ENCODE measurements around the gene SLMAP.

DNA sequence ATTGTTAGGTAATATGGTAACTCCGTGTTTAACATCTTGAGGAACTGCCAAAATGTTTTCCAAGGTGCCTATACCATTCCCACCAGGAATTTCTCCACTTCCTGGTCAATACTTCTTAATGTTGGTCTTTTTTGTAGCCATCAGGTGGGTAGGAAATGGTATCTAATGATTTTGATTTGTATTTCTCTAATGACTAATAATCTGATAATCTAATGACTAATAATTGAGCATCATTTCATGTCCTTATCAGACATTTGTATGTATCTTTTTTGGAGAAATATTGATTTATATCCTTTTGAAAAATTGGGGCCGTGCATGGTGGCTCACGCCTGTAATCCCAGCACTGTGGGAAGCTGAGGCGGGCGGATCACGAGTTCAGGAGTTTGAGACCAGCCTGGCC lies 38.8 kb downstream of the SLMAP start:
- TF ChIP-seq, protein P1, sequence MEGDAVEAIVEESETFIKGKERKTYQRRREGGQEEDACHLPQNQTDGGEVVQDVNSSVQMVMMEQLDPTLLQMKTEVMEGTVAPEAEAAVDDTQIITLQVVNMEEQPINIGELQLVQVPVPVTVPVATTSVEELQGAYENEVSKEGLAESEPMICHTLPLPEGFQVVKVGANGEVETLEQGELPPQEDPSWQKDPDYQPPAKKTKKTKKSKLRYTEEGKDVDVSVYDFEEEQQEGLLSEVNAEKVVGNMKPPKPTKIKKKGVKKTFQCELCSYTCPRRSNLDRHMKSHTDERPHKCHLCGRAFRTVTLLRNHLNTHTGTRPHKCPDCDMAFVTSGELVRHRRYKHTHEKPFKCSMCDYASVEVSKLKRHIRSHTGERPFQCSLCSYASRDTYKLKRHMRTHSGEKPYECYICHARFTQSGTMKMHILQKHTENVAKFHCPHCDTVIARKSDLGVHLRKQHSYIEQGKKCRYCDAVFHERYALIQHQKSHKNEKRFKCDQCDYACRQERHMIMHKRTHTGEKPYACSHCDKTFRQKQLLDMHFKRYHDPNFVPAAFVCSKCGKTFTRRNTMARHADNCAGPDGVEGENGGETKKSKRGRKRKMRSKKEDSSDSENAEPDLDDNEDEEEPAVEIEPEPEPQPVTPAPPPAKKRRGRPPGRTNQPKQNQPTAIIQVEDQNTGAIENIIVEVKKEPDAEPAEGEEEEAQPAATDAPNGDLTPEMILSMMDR (IDR thresholded peaks at IDR 0.05), result no peak
- no peak for TF ChIP-seq EZH2 (IDR thresholded peaks at IDR 0.05; ENCODE audit: borderline replicate concordance, insufficient read depth, low read depth, low read length, poor library complexity, severe bottlenecking)

Measured in B cell (primary cell).